ENCODE data around the gene MCOLN2.

- TF ChIP-seq, protein P1, sequence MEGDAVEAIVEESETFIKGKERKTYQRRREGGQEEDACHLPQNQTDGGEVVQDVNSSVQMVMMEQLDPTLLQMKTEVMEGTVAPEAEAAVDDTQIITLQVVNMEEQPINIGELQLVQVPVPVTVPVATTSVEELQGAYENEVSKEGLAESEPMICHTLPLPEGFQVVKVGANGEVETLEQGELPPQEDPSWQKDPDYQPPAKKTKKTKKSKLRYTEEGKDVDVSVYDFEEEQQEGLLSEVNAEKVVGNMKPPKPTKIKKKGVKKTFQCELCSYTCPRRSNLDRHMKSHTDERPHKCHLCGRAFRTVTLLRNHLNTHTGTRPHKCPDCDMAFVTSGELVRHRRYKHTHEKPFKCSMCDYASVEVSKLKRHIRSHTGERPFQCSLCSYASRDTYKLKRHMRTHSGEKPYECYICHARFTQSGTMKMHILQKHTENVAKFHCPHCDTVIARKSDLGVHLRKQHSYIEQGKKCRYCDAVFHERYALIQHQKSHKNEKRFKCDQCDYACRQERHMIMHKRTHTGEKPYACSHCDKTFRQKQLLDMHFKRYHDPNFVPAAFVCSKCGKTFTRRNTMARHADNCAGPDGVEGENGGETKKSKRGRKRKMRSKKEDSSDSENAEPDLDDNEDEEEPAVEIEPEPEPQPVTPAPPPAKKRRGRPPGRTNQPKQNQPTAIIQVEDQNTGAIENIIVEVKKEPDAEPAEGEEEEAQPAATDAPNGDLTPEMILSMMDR (IDR thresholded peaks at IDR 0.05; ENCODE audit: low read depth, low read length, poor library complexity, severe bottlenecking), result no peak
- TF ChIP-seq EZH2phosphoT487 (IDR thresholded peaks at IDR 0.05; ENCODE audit: borderline replicate concordance, low read length), result no peak
Measured at GRCh38 chr1:84957966-84958365, 38.9 kb downstream of the MCOLN2 start.
